ENCODE measurements around the gene SCFD2.
A peak's percentile ranks its signal among the peaks of the same experiment; 100 is the strongest.

The SCFD2 gene

GRCh38 chr4:52869196-52869595 lies 496.7 kb downstream of the SCFD2 start:
- DNase-seq: peak; percentile 91

DNA sequence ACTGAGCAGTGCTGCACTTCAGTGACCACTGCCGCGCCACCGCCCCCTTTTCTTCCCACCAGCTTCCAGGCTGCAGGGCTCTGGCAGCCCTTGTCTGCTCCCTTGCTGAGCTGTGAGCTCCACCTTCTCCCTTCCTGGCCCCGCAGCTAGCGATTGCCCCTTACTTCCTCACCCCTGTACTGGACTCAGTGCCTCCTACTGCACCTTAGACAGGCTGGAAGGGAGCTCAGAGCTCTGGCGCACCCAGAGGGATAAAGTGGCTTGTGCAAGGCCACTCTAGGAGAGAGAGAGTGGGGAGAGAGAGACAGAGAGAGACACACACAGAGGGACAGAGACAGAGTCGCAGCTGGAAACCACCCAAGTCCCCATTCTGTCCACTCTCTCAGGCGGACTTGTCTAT lies 497.7 kb downstream of the SCFD2 start:
- DNase-seq: peak; percentile 52

DNA sequence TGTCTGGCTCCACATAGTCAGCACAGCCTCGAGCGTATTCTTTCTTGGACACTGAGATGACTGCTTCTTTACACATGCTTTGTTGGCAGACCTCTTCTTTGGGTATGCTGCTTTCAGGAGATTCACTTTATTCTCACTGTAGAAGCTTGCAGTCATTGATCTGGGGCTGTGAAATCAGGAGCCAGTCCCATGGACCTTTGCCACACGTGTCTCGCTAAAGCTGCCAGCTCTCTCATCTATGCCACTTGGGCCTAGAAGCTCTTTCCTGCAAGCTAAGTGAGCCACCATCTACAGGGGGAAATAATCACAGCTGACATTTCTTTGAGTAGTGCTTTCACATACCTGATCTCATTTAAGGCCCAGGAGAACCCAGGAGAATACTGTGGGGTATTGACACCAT lies 498.7 kb downstream of the SCFD2 start:
- no peak for DNase-seq

DNA sequence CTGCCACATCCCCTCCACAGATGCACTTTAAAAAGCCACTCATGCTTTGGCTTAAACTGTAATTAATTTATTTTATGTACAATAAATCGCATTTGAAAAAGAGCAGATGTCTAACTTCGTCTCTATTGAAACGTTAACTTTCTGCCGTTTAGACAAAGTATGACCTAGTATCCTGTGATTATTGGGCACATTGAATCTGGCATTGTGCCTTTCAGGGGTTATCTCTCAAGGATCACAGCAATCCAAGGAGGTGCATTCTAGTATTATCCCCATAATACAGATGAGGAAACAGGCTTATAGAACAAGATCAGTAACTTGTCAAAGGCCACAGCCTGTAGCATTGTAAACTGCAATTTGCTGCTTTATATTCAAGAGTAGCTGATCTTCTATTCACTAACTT lies 499.1 kb downstream of the SCFD2 start:
- DNase-seq: no peak

- no peak for DNase-seq
Measured at GRCh38 chr4:52865300-52865699, 500.6 kb downstream of the SCFD2 start.

DNA sequence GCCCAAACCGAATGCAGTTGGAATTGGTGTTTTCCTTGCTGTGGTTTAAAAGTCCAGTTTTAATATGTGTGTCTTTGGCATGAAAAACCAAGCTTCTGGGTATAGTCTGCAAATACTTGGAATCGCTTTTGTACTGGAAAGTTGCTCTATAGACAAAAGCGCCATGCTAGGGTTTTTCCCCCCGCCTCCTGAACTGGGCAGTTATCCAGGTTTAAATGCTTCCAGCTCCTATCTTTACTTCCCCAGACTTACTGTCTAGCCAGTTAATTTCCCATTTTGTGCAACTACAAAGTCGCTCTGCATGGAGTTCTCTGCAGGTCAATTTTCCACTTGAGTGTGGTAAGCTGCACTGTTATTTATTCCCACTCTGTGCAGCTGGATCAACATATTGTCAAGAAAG lies 501.1 kb downstream of the SCFD2 start:
- peak; percentile 83 for DNase-seq

- no peak for DNase-seq
Measured at GRCh38 chr4:52863324-52863723, 502.5 kb downstream of the SCFD2 start.

GRCh38 chr4:52862639-52863161 lies 503.2 kb downstream of the SCFD2 start:
- no peak for DNase-seq

GRCh38 chr4:52861879-52862616 lies 503.8 kb downstream of the SCFD2 start, which contains the start of gene RASL11B:
Gene RASL11B (plus strand): TSS chr4:52862317. CDS start chr4:52862508, 191 bp downstream.
- DNase-seq: peak; percentile 90

DNA sequence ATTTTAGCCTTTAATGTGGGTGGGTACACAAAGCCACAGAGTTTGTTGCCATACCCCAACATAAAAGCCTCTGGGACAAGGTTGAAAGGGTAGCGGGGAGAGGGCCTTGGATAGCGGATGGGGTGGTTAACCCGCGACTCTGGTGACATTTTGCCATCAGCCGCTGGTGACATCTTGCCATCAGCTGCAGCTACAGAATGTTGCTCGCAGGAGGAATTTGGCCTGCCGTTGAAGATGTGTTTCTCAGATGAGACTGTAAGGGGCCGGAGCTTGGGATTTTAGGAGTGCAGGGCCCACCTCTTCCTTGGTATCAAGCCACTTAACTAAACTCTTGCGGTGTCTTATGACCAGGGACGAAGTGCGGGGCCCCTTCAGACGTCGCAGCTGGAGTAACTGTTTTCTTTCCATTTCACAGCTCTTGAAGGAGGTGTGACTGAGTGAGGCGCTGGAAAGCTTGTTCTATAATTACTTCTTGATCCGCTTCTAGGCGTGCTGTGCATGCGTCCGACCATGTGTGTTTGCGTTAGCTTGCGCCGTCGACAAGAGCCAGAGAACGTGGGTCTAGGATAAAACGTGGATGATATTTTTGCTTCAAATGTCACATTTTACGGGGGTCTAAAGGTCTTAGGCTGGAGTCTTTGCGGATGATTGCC lies 504.6 kb downstream of the SCFD2 start:
- peak; percentile 53 for DNase-seq

DNA sequence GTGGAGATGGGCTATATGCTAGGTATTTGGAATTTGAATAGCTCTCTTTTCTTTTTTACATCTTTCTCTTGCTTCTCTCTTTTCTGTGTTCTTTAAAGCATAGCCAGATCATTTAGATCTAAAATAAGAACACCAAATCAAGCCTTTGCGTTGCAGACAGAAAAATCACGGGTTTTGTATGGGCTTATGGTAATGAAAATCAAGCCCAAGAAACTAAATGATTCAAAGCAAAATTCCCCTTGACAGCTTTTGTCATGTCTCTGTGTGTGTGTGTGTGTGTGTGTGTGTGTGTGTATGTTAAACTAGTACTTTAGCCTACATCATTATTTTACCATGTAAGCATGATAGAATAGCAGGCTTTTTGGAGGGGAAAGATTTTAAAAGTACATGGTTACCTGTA lies 505.5 kb downstream of the SCFD2 start:
- DNase-seq: no peak

- DNase-seq: no peak
Measured at GRCh38 chr4:52856801-52857200, 509.1 kb downstream of the SCFD2 start.

- DNase-seq: no peak
Measured at GRCh38 chr4:52853351-52853750, 512.5 kb downstream of the SCFD2 start.

GRCh38 chr4:52852711-52853110 lies 513.1 kb downstream of the SCFD2 start:
- DNase-seq: no peak

DNA sequence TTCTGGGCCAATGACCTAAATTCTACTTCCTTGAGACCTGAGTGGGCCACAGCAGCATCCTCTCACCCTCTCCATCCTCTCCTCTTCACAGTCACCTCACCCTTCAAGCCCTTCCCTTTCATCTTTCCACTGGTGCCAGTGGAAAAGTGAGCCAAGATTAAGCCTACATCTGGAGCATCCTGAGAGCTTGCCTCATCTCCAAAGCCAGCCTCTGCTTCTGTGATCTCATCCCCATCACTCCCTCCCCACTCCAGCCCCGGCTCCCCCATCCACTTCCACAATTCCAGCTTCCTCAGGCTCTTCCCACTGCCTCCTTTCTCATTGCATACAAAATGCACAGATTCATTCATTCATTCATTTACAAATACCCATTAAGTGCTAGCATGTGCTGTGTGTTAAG lies 513.8 kb downstream of the SCFD2 start:
- DNase-seq: no peak

- DNase-seq: no peak
Measured at GRCh38 chr4:52850406-52851124, 515.3 kb downstream of the SCFD2 start.

- DNase-seq: no peak
Measured at GRCh38 chr4:52848254-52848653, 517.6 kb downstream of the SCFD2 start.

GRCh38 chr4:52846502-52846901 lies 519.4 kb downstream of the SCFD2 start:
- DNase-seq: no peak

DNA sequence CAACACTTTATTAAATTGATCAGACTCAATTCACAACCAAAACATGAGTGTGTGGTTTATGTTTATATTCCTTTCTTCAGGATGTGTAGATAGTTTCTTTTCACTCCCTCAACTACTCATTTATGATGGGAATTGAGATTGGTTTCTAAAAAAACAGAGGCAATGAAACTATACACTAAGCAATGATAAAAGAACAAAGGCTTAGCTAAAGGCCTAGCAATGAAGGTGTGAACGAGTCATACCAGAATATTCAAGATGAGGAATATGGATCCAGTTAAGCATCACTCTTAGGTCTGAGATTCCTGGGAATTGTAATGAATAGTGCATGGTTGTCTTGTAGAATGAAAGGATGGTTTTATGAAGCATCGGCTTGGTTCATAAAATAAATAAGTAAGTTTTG lies 521.3 kb downstream of the SCFD2 start:
- DNase-seq: no peak

GRCh38 chr4:52843958-52844357 lies 521.9 kb downstream of the SCFD2 start:
- DNase-seq: no peak

- DNase-seq: no peak
Measured at GRCh38 chr4:52843351-52843750, 522.5 kb downstream of the SCFD2 start.

- no peak for DNase-seq
Measured at GRCh38 chr4:52842792-52843191, 523.1 kb downstream of the SCFD2 start.

- DNase-seq: peak; percentile 56
Measured at GRCh38 chr4:52841682-52842456, 524.0 kb downstream of the SCFD2 start.

Measured in left hindlimb (tissue), 1 donor.